Endothelial cell of coronary artery (primary cell): ENCODE data around the gene FIBCD1. TPM values are rescaled to one million over a fixed set of nuclear protein-coding genes. Genes with fewer than 3 reads are reported as not detected.

Source experiments
- total RNA-seq: library from RNA; depleted of rRNA; stranded (reverse); fragments of >200 nt; gene quantifications from 2 replicates; pipeline ENCODE4 v1.2.3, GENCODE V29; 2014

Gene FIBCD1, protein sequence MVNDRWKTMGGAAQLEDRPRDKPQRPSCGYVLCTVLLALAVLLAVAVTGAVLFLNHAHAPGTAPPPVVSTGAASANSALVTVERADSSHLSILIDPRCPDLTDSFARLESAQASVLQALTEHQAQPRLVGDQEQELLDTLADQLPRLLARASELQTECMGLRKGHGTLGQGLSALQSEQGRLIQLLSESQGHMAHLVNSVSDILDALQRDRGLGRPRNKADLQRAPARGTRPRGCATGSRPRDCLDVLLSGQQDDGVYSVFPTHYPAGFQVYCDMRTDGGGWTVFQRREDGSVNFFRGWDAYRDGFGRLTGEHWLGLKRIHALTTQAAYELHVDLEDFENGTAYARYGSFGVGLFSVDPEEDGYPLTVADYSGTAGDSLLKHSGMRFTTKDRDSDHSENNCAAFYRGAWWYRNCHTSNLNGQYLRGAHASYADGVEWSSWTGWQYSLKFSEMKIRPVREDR
- 0.09 and 0.19 TPM in 2 replicates for total RNA-seq

GRCh38 chr9:130938652-130939404 is at the start of gene FIBCD1:
TSS of gene FIBCD1 (minus strand) at chr9:130939247. CDS start at chr9:130938607, 640 bp downstream.

GRCh38 chr9:130896233-130897014 is 42.6 kb downstream of the FIBCD1 start, which contains the start of gene QRFP:
TSS of gene QRFP (minus strand) at chr9:130896812. CDS start at chr9:130893838, 2,974 bp downstream.

Other genes with a start within 250 kb of the FIBCD1 start
- gene EXOSC2, start 245.5 kb downstream of the FIBCD1 start, total RNA-seq, result 30.8 and 38.2 TPM in 2 replicates
- gene ABL1, start 104.0 kb downstream of the FIBCD1 start, total RNA-seq, result 44.4 and 53.6 TPM in 2 replicates
- gene QRFP, start 42.4 kb downstream of the FIBCD1 start, total RNA-seq, result not detected in 2 replicates
- under 0.01 TPM in 1 of 2 replicates, not detected in the other for gene LAMC3, start 69.9 kb upstream of the FIBCD1 start, total RNA-seq
- gene AIF1L, start 157.3 kb upstream of the FIBCD1 start, total RNA-seq, result 27.6 and 31.6 TPM in 2 replicates
- 15.0 and 18.6 TPM in 2 replicates for gene NUP214, start 186.3 kb upstream of the FIBCD1 start, total RNA-seq